HG03469 (cell line): ENCODE data around the gene PTPN2.
"Not testable (repeated sequence)": the region's sequence is repeated elsewhere in the genome, so short reads cannot be mapped to it uniquely, and the experiment has no call there.

Source experiments
- ATAC-seq: cut with Tn5 transposase; IDR thresholded peaks from one replicate; pipeline ENCODE4 v1.9.1; 2021; ENCODE audit warnings: mild to moderate bottlenecking, moderate library complexity, moderate number of reproducible peaks; ENCODE audit not compliant: unreplicated experiment

Gene PTPN2

DNA sequence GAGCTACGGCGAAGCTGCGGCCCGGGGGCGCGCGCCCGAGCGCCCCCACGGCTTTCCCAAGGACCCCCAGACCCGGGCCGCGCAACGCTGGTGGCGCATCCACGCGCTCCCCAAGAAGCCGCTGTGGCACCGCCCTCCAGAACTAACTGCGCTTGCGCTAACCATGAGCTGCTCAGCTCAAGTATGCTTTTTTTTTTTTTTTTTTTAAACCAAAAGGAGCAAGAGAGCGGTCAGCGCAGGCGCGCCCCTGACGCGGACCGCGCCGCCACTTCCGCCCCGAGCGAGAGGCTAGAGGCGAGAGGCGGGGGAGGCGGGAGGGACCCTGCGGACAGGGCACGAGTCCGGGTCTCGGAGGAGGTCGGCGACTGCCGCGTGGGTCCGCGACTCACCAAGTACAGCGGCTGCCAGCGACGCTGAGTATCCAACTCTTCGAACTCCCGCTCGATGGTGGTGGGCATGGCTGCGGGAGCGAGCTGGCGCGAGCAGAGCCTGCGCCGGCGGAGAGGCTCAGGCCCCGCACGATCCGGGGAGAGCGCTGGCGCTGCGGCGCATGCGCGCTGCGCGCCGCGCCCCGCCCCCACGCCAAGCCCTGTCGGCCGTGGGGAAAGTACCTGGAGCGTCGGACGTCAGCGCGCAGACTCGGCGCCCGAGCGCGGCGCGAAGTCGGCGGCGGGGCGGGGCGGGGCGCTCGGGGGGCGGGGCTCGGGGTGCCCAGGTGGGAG, at the start of gene PTPN2:
Gene PTPN2 (minus strand): TSS at position 554 of the 722 bp plus-strand sequence. CDS start 96 bp downstream, at position 458.
- ATAC-seq, result peak; percentile 52

DNA sequence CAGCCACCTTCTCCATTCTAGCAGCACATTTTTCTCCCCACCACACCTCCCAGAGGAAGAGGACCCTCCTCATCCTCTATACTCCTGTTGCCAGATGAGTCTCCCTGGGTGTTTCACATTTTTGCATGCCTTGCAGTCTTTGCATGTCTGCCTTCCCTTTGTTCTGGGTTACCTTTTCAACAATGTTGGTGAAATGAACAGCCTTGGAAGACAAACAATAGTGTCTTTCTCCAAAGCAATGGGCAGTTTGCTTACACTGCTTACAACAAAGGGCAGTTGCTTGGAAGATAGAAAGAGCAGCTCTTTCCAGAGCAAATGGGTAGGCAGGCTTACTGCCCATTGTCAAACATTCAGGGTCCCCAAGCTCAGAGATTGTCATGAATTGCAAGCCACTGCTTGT, 49.3 kb upstream of the PTPN2 start:
- no peak for ATAC-seq

DNA sequence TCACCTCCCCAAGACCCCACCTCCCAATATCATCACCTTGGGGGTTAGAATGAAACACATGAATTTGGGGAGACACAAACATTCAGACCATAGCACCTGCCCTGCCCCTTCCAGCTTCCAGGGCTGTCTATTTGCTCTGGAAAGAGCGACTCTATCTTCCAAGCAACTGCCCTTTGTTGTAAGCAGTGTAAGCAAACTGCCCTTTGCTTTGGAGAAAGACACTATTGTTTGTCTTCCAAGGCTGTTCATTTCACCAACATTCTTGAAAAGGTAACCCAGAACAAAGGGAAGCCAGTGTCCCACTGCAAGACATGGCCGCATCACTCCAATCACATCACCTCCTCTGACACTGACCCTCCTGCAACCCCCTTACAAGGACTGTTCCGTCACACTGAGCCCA, 46.9 kb upstream of the PTPN2 start:
- no peak for ATAC-seq

DNA sequence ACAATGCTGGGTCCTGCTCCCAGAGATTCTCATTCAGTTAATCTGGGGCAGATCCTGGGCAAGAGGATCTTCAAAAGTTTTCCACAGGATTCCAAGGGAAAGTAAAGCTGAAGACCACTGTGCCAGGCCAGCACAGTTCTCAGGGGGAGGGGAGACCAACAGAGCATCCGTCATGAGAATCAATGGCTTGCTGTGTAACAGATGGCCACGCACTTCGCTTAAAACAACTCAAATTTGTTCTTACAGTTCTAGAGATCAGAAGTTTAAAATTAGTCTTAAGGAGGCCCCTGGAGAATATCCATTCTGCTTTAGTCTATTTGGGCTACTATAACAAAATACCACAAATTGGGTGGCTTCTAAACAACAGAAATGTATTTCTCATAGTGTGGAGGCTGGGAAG, 46.3 kb upstream of the PTPN2 start:
- ATAC-seq, result no peak

DNA sequence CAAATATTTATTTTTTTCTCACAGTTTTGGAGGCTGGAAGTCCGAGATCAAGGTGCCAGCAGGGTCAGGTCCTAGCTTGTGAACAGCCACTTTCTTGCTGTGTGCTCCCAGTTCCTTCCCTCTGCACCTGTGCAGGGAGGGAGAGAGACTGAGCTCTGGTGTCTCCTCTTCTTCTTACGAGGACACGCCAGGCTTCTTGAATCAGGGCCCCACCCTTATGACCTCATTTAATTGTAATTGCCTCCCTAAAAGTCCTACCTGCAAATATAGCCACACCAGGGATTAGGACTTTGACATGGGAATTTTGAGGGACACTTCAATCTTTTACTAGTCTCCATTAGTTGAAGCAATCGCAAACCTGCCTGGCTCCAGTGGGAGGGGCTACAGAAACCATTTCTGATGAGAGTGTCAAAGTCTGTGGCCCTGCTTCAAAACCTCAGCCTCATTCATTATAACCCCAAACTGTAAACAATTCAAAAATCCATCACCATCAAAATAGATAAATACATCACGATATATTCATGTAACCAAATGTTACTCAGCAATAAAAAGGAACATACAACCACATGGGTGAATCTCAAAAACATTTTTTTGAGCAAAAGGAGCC, 45.5 kb upstream of the PTPN2 start:
- ATAC-seq, result no peak

DNA sequence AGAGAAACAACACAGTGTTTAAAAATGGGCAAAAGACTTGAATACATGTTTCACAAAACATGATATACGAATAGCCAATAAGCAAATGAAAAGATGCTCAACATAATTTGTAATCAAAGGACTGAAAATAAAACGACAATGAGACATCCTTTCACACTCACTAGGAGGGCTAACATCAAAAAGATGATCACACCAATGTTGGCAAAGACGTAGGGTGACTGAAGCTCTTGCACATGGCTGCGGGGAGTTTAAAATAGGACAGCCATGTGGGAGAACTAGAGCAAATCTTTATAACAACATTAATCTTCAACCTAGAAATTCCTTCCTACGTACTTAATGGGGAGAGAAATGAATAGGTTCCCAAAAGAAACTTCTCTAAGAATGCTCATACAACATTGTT, 44.6 kb upstream of the PTPN2 start:
- ATAC-seq, result no peak

DNA sequence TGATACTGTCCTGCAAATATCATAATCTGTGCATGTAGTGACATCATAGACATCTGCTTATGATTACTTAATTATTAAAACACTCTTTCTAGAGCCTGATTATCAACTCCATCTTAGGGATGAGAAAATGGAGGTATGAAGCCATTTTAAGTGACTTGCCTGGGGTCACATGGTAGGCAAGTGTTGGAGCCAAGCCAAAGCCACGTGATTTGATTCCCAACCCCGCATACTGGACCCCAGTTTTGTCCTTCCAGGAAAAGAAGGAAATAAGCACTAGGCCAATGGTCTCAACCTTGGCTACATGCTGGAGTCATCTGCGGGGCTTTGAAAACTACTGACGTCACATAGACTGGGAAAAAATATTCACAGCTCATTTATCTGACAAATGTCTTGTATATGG, 44.2 kb upstream of the PTPN2 start:
- ATAC-seq, result no peak

DNA sequence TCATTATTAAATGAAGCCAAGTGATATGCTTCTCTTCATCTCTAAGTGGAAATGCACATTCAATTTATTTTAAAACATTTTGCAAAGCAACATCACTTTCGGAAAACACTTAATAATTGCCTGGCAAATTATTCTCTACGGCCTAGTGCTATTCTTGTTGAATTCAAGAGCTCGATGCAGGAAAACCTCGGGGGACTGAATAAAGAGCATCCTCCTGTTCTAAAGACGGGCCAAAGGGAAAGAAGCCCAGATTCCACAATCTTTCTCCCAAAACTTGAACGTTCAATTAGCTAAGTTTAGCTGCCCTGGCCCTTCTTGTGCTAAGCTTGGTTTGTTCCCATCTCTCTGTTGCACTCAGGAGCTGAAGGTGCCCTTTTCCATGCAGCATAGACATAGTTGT, 40.6 kb upstream of the PTPN2 start:
- ATAC-seq, result no peak

DNA sequence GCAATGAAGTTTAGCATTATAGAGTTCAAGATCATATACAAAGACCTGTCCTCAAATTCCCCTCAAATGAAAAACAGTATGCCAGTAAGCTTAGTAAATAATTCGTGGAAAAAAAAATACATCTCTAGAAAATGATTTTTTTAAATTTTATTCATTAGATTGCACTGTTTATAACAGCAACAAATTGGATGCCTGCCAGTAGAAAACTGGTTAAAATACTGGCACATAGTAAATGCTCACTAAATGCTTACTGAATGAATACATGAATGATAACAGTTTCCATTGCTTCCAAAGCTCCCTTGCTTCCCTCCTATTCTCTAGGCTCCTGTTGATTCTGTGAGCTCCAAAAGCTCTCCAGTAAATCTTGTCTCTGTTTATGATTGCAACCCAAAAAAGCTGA, 38.2 kb upstream of the PTPN2 start:
- no peak for ATAC-seq

DNA sequence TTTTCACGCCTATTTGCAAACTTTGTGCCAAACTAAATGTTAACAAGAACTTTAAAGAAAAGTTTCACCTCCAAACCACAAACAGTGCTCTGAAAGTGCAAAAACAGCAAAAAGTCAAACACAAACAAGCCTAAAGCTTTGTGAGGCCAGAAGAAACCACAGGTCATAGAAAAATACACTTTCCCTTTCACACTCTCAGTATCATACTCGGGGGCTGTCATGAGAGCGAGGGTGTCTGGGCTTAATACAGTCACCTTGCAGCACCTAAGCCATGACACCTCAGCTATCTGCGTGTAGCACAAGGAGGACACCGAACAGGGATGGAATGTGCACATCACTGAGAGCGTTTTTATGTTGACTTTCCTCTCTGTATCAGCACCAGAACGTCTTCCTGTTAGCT, 37.1 kb upstream of the PTPN2 start:
- ATAC-seq, result peak; percentile 70

DNA sequence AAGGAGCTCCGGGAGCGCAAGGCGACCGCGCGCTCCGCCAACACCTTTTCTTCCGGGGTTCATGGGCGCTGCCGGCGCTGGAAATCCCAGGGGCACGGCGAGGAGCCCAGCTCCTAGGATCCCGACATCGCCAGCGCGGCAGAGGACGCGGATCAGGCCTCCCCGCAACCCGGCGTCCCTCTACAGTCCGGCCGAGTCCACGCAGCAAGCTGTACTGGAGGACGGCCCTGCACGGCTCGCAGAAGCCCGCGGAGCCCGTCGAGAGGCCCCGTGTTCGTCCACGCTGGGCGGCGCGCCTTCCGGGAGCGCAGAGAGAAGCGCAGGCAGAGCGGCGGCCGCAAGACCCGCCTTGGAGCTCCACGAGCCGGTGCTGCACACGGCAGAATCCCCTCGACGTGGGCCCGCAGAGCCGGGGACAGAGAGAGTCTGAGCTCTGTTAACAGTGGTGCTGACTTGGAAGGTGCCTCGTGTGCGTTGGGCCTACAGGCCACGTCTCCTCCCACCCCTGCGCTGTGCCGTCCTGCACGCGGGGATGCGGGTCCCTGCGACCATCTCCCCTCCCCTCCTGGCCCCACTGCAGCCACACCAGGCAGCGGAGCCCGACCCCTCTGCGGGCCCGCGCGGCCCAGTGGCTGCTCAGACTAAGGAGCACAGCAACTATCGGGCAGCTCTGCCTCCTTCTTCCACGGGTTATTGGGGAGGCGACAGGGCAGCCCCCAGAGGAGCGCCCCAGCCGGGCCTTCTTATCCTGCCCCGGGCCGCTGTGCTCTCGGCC, 28.1 kb upstream of the PTPN2 start:
- ATAC-seq, result no peak

DNA sequence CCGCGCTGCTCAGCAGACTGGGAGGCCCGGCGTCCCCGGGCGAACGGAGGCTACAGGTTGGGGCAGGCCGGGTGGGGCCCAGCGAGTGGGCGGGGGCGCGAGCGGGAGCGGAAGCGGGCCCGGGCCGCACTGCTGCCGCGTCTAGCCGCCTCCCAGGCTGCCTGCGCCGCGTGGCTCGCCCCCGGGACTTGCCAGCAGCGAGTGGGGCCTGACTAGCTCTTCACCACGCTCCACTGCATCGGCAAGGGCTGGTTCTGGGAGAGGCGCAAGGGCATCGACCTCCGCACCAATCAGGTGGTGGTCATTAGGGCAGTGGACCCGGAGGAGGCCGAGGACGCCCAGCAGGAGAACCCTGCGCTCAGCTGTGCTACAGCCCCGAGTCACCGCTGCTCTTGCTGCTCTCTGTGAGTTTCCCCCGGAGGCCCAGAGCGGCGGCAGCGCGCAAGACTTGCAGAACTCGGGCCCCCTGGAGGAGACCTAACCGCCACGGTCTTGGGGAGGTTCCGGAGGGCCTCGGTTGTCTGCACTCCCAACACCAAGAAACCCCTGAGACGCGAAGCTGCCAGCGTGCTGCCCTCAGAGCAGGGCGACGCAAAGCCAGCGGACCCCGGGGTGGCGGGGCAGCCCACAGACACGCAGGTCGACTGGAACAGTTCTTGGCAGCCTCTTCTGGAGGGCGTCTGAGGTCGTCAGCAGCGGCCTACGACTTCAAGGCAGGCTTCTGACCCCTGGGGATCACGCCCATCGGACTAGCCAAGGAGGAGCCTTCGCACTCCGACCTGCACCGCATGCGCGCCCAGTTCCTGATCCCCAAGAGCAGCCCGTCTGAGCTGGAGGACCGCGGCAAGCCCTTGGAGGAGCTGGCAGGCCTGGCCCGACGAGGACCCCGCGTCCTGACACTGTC, 27.2 kb upstream of the PTPN2 start:
- ATAC-seq, result no peak

DNA sequence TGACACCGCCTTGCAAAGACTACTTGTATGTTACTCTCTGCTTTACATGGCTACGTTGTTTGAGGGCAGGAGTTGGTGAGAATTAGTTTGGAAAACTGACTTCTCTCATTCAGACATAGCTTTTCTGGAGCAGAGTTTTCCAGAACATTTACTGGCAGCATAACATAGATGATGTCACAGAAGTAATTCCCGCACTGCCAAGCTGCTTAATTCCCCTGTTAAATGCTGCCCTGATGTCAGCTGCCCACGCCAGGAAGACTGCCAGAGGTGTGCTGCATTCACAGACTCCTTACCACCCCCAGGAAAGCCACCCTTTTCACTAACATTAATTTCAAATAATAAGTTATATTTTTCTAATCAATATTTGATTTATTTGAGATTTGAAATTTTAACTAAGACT, 24.7 kb upstream of the PTPN2 start:
- no peak for ATAC-seq

DNA sequence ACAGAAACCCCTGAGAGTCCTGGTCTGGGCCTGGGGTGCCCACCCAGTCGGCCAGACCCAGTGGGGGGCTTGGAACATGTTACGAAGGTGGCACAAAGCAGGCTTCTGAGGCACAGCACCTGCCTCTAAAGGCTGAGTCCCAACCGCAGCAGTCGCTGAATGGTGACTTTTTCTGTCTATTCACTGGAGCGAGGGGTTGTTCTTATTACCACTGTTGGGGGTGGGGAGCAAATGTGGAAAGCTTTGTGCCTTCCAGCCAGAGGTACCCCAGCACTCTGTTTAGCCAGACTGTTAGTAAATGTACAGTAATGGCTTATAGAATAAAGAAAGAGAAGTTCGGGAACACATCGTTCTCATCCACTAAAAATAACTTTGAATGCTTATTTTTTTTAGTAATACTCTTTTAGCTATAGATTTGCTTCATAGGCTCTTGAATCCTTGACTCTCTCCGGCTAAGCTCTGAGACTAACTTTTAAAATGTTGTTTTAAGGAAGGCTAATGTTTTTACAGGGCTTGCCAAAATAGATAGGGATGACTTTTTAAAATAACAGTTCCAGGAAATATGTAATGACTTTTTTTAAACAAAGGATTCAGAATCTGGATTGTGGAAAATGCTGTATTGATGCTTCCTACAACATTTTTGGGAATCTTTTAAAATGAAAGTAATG, 23.4 kb upstream of the PTPN2 start:
- ATAC-seq, result no peak

DNA sequence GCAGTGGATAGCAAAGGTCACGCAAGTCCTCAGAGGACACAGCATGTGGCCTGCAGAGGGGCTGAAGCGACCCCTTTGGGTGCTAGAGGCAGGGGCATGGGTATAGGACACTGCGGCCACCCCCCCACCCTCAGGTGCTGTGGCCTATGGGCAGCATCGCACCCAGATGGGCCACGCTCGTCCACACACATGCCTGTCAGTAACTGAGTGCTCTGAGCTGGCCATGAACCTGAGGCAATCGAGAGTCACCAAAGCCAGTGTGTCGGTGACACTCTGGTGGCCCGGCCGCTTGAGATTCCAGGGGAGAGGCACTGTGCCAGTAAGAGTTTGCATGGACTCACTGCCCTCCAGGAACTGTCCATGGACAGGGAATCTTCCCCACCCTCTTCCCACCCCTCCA, 22.7 kb upstream of the PTPN2 start:
- no peak for ATAC-seq

DNA sequence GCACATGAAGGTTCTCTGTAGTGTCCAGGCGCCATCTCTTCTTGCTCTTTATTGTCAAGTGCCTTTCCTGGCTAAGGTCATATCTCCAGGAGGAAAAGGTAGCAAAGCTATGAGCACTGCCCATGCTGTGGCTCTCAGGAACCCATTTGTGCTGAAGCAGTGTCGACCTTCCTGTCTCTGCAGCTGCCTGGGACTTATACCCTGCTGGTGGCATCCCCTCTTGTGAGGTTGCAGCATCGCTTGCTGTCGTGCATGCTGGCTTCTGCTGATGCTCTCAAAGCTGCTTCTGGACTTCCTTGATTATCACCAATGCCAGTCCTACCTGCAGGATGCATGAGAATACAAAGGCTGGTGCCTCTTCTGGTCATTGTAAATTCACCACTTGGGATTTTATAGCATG, 22.1 kb upstream of the PTPN2 start:
- no peak for ATAC-seq

DNA sequence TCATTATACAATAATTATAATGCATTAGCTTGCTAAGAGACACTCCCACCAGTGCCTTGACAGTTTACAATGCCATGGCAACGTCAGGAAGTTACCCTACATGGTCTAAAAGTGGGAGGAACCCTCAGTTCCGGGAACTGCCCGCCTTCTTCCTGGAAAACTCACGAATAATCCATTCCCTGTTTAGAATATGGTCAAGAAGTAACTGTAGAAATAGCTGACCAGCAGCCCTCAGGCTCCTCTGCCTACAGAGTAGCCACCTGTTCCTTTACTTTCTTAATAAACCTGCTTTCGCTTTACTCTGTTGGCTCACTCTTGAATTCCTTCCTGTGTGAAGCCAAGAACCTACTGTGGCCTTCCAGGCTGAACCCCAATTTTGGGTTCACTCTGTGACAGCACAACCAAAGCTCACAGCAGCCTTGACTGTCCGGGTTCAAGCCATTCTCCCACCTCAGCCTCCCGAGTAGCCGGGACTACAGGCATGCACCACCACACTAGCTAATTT, 20.0 kb upstream of the PTPN2 start:
- ATAC-seq, result no peak

DNA sequence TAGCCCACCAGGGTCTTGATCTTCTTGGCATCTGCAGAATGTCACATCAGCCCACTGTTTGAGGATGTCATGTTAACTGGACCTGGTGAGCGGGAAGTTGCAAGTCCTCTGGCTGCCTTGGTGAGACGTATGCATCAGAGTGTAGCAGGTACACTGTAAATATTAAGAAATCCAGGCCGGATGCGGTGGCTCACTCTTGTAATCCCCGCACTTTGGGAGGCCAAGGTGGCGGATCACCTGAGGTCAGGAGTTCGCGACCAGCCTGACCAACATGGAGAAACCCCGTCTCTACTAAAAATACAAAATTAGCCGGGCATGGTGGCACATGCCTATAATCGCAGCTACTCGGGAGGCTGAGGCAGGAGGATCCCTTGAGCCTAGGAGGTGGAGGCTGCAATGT, 17.2 kb upstream of the PTPN2 start:
- ATAC-seq, result not testable (repeated sequence)

DNA sequence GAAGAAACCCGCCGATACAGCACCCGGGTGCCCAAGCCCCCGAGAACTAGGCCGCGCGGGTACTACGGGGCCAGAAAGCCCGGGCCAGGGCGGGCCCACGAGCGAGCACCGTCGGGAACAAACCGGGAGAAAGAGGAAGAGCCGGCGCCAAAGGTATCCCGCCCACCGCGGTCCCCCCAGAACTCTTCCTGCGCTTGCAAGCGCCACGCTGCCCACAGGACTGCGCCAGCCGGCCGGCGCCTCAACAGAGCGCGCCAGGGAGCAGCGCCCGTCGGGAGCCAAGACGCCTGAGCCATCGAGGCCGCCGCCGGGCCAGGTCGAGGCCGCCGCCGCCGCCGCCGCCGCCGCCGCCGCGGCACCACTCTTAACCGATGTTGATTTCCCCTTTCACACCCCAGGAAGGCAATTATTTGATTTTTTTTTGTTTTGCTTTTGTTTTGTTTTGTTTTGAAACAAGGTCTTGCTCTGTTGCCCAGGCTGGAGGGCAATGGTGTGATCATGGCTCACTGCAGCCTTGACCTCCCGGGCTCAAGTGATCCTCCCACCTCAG, 12.8 kb upstream of the PTPN2 start:
- ATAC-seq, result not testable (repeated sequence)

DNA sequence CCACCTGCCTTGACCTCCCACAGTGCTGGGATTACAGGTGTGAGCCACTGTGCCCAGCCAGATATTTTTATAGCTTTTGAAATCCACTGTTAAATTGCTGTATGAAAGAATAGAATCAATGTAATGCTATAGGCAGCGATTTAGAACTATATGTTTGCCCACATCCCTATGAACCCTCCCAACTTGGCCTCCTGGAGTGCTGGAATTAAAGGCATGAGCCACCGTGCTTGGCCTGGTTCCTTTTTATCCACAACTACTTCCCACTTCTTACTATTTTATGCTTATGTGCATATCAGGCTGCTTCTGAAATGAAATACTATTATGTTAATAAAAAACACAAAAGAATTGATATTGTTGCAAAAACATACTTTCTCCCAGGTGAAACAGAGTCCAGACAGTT, 11.6 kb upstream of the PTPN2 start:
- no peak for ATAC-seq
